Cardiac muscle cell (in vitro differentiated cells and primary cell): ENCODE results near the gene DOK6. TPM values are rescaled to one million over a fixed set of nuclear protein-coding genes. Genes with fewer than 3 reads are reported as not detected.

ENCODE experiments used
- DNase-seq, 2 donors: peaks; one replicate each; pipeline versions ENCODE4 v3.0.0 to v3.0.0-alpha.2; 2010 to 2017; ENCODE audit warnings: low read depth in 1 of 2, low spot score in 1 of 2
- H3K27ac ChIP-seq: fragments of 200-600 bp; sonication (generic); 2 replicates; pipeline ENCODE4 v1.5.1; 2016
- H3K27me3 ChIP-seq: fragments of 200-600 bp; sonication (generic); 2 replicates; pipeline ENCODE4 v1.6.0; 2016; ENCODE audit warnings: control low read depth
- H3K36me3 ChIP-seq: fragments of 200-600 bp; sonication (generic); 2 replicates; pipeline ENCODE4 v1.5.1; 2016; ENCODE audit warnings: control low read depth
- H3K4me1 ChIP-seq: fragments of 200-600 bp; sonication (generic); 2 replicates; pipeline ENCODE4 v1.8.1; 2017; ENCODE audit warnings: low read depth, mild to moderate bottlenecking, mixed run types
- H3K4me3 ChIP-seq: fragments of 200-600 bp; sonication (generic); 2 replicates; pipeline ENCODE4 v1.5.1; 2016; ENCODE audit warnings: mild to moderate bottlenecking
- H3K9me3 ChIP-seq: fragments of 200-600 bp; sonication (generic); 2 replicates; pipeline ENCODE4 v1.5.1; 2017; ENCODE audit warnings: low read depth, mild to moderate bottlenecking, control low read depth
- CTCF ChIP-seq: IDR thresholded peaks from 2 replicates; pipeline ENCODE4 v1.5.1; 2012; ENCODE audit warnings: low read depth, mild to moderate bottlenecking, low read length
- polyA plus RNA-seq: library from polyadenylated mRNA; unstranded; fragments of >200 nt; fragmentation: Nextera tagmentation; extraction: Ambion mirVana; gene quantifications from 2 replicates; pipeline ENCODE4 v1.2.1, GENCODE V29; 2016
- total RNA-seq: library from RNA; depleted of rRNA; stranded (reverse); fragments of >200 nt; gene quantifications from 2 replicates; pipeline ENCODE4 v1.2.3, GENCODE V29; 2016

The DOK6 gene
- total and polyA plus RNA-seq, 2 experiments from 2014 or later = 13.2 to 13.9 TPM

DNA sequence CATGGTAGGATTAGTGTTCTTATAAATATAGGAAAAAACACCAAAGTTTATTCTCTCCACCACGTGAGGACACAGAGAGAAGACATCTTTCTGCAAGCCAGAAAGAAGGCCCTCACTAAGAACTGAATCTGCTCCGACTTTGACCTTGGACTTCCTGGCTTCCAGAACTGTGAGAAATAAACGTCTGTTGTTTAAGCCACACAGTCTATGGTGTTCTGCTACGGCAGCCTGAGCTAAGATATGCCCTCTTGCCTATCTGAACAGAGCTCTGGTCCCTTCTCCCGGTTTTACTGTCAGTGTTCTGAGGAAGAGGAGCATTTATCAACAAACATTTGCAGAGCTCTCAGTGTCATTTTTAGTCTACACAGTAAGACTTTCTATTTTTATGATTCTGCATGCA is 131.3 kb downstream of the DOK6 start:
- TF ChIP-seq CTCF = no peak
- no peaks in the 10 kb centered on the region for H3K36me3 ChIP-seq
- no peak overlapping the region for H3K4me3 ChIP-seq
- no peaks in the 10 kb centered on the region for H3K4me1 ChIP-seq
- no peaks in the 10 kb centered on the region for H3K9me3 ChIP-seq
- no peaks in the 10 kb centered on the region for H3K27me3 ChIP-seq
- no peak overlapping the region for H3K27ac ChIP-seq
- no peak for DNase-seq

GRCh38 chr18:69537183-69537582 is 136.5 kb downstream of the DOK6 start:
- Histone ChIP-seq H3K4me1 (no peaks in the 10 kb centered on the region), H3K36me3 (no peaks in the 10 kb centered on the region), H3K27me3 (no peaks in the 10 kb centered on the region), H3K4me3 (no peak overlapping the region), H3K9me3 (no peaks in the 10 kb centered on the region), H3K27ac (no peak overlapping the region)
- TF ChIP-seq CTCF = no peak
- DNase-seq = no peak

GRCh38 chr18:69538849-69539248 is 138.2 kb downstream of the DOK6 start:
- no peaks in the 10 kb centered on the region for H3K36me3 ChIP-seq
- H3K27ac ChIP-seq = no peak overlapping the region
- TF ChIP-seq CTCF = no peak
- no peaks in the 10 kb centered on the region for H3K9me3 ChIP-seq
- H3K4me3 ChIP-seq = no peak overlapping the region
- DNase-seq = no peak
- H3K27me3 ChIP-seq = no peaks in the 10 kb centered on the region
- no peaks in the 10 kb centered on the region for H3K4me1 ChIP-seq

DNA sequence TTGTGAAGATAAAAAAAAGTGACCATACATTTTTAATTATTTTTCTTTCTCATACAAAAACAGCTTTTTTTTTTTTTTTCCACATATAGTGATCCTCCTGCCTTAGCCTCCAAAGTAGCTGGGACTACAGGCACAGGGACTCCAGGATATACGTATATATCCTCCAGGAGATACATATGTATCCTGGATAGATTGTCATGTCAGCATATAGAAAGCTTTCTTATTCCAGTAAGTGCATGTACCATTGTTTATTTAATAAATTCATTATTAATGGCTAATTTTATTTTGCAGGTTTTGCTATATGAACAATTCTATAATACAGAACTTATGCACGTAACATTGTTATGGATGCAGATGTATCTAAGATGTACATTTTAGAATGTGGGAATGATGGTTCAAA is 138.7 kb downstream of the DOK6 start:
- H3K27me3 ChIP-seq = no peaks in the 10 kb centered on the region
- no peaks in the 10 kb centered on the region for H3K36me3 ChIP-seq
- H3K4me1 ChIP-seq = no peaks in the 10 kb centered on the region
- no peaks in the 10 kb centered on the region for H3K9me3 ChIP-seq
- no peak overlapping the region for H3K27ac ChIP-seq
- no peak overlapping the region for H3K4me3 ChIP-seq
- DNase-seq = no peak
- no peak for TF ChIP-seq CTCF

DNA sequence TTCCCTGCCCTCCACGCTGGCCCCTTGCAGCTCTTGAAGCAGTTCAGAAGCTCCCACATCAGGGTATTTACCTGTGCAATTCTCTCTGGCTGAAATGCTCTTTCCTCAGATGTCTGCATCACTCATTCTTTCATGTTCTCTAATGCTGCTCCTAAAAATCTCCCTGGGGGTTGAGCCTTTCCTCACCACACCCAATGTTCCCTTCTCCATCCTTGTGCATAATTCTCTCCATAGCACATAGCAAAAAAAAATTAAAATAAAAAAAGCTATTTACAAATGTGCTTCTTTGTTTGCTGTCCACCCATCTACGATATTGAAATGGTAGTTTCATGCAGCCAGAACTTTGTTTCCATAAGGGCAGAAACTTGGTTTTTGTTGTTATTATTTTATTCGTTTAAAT is 155.5 kb downstream of the DOK6 start:
- Histone ChIP-seq H3K4me3 (no peak overlapping the region), H3K27me3 (no peaks in the 10 kb centered on the region), H3K4me1 (no peaks in the 10 kb centered on the region), H3K27ac (no peak overlapping the region), H3K9me3 (no peaks in the 10 kb centered on the region), H3K36me3 (no peaks in the 10 kb centered on the region)
- no peak for TF ChIP-seq CTCF
- DNase-seq = no peak

DNA sequence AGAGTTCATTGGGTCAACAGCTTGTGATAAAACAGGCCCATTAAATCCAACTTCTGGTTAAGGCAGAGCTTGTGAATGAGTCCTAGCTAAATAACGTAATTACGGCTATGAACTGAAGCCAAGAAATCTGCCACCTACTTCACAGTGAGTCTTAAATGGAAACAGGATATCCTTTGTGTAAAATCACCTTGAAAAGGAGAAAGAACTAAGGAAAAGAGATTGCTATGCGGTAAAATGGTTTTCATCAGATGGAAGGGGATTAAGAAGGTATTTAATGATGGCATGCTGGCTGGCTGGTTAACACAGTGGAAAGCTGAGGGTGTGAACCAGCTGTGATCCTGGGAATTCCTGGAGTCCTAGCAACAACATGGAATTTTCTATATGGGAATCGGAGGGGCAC is 156.6 kb downstream of the DOK6 start:
- TF ChIP-seq CTCF = no peak
- no peak overlapping the region for H3K27ac ChIP-seq
- no peak for DNase-seq

More for the DNA sequence above, 156.6 kb downstream of the DOK6 start:
- Histone ChIP-seq H3K9me3 (no peaks in the 10 kb centered on the region), H3K4me3 (no peak overlapping the region), H3K36me3 (no peaks in the 10 kb centered on the region), H3K27me3 (no peaks in the 10 kb centered on the region), H3K4me1 (no peaks in the 10 kb centered on the region)
